Keratinocyte (primary cell): ENCODE measurements around the gene C1orf167. TPM values are rescaled to one million over a fixed set of nuclear protein-coding genes. Genes with fewer than 3 reads are reported as not detected.

Source experiments
- DNase-seq: peaks from one replicate; pipeline ENCODE4 v3.0.0-alpha.2; 2011; ENCODE audit warnings: low read depth, missing footprints, low spot score
- FAIRE-seq: peaks from 2 replicates; lab custom pipeline; 2011; peaks lifted over from hg19 to GRCh38; lab: Jason Lieb, UNC
- H2AFZ ChIP-seq: 2 replicates; pipeline ENCODE4 v1.6.0; 2012; ENCODE audit warnings: low read length, control low read depth, inconsistent platforms; ENCODE audit not compliant: control insufficient read depth
- H3K27ac ChIP-seq: 2 replicates; pipeline ENCODE4 v1.5.1; 2011; ENCODE audit warnings: low read length; ENCODE audit not compliant: control insufficient read depth, insufficient read depth
- H3K27me3 ChIP-seq: 3 replicates; pipeline ENCODE4 v1.6.0; 2011; ENCODE audit warnings: low read length; ENCODE audit not compliant: control insufficient read depth, insufficient read depth; ENCODE audit errors: extremely low read depth
- H3K36me3 ChIP-seq, 2 experiments: 2 replicates in 1 of 2; 3 replicates in 1 of 2; pipeline ENCODE4 v1.5.1; 2011; ENCODE audit warnings: low read length in 2 of 2, mild to moderate bottlenecking in 1 of 2; ENCODE audit not compliant: control insufficient read depth in 2 of 2, insufficient read depth in 2 of 2; ENCODE audit errors: extremely low read depth in 1 of 2
- H3K4me1 ChIP-seq: 3 replicates; pipeline ENCODE4 v1.5.1; 2011; ENCODE audit warnings: low read length; ENCODE audit not compliant: control insufficient read depth, insufficient read depth; ENCODE audit errors: extremely low read depth
- H3K4me2 ChIP-seq: 3 replicates; pipeline ENCODE4 v1.6.0; 2011; ENCODE audit warnings: low read depth, low read length; ENCODE audit not compliant: control insufficient read depth, insufficient read depth; ENCODE audit errors: extremely low read depth
- H3K4me3 ChIP-seq, 3 experiments: fragments of 200-600 bp in 1 of 3; sonication (generic) in 1 of 3; 2 replicates in 2 of 3; 3 replicates in 1 of 3; pipeline ENCODE4 v1.5.1; 2011 to 2016; ENCODE audit warnings: low read length in 3 of 3, mild to moderate bottlenecking in 3 of 3, control low read depth in 2 of 3, inconsistent platforms in 1 of 3, low read depth in 1 of 3, mixed read lengths in 1 of 3, mixed run types in 1 of 3, moderate library complexity in 1 of 3; ENCODE audit not compliant: control insufficient read depth in 2 of 3, insufficient read depth in 2 of 3; ENCODE audit errors: extremely low read depth in 1 of 3
- H3K79me2 ChIP-seq: 2 replicates; pipeline ENCODE4 v1.6.0; 2012; ENCODE audit warnings: low read length; ENCODE audit not compliant: control insufficient read depth, insufficient read depth
- H3K9ac ChIP-seq: 3 replicates; pipeline ENCODE4 v1.6.0; 2011; ENCODE audit warnings: low read length; ENCODE audit not compliant: control insufficient read depth, insufficient read depth; ENCODE audit errors: extremely low read depth
- H3K9me1 ChIP-seq: 3 replicates; pipeline ENCODE4 v1.6.0; 2011; ENCODE audit warnings: low read length; ENCODE audit not compliant: control insufficient read depth, insufficient read depth; ENCODE audit errors: extremely low read depth
- H3K9me3 ChIP-seq: 2 replicates; pipeline ENCODE4 v1.5.1; 2012; ENCODE audit warnings: low read depth, low read length; ENCODE audit not compliant: control insufficient read depth
- H4K20me1 ChIP-seq: 3 replicates; pipeline ENCODE4 v1.6.0; 2011; ENCODE audit warnings: low read length; ENCODE audit not compliant: control insufficient read depth, insufficient read depth; ENCODE audit errors: extremely low read depth
- CTCF ChIP-seq, 3 experiments: IDR thresholded peaks in 1 of 3; conservative IDR thresholded peaks in 1 of 3; optimal IDR thresholded peaks in 1 of 3; 2 replicates in 2 of 3; 3 replicates in 1 of 3; pipeline versions ENCODE3 to v1.5.1; 2011; ENCODE audit warnings: low read length in 3 of 3, mild to moderate bottlenecking in 3 of 3, moderate library complexity in 2 of 3, control low read depth in 1 of 3, inconsistent platforms in 1 of 3; ENCODE audit not compliant: insufficient read depth in 2 of 3; ENCODE audit errors: extremely low read depth in 1 of 3
- EZH2 ChIP-seq: IDR thresholded peaks from one replicate; pipeline ENCODE4 v1.6.1; 2012; ENCODE audit warnings: inconsistent platforms, mild to moderate bottlenecking, low read length, moderate library complexity
- dilution Hi-C: fragments of 300-500 bp; cut with MboI; formaldehyde crosslinking; loops from one replicate; pipeline ENCODE4 v1.7.0; 2020; ENCODE audit warnings: low sequenced_read_pairs; ENCODE audit not compliant: extremely low pct_ligation_motif_present
- polyA plus RNA-seq, 5 experiments: library from polyadenylated mRNA; depleted of rRNA in 3 of 5; stranded (reverse) in 3 of 5; stranded (forward) in 1 of 5; unstranded in 1 of 5; fragments of >200 nt; gene quantifications; 1 replicate in 1 of 5; 2 replicates in 3 of 5; 3 replicates in 1 of 5; pipeline versions ENCODE4 v1.2.1 to v1.2.3, GENCODE V29; 2011 to 2012; ENCODE audit warnings: missing spikeins in 2 of 5, low read depth in 1 of 5, low replicate concordance in 1 of 5

The C1orf167 gene
- polyA plus RNA-seq, 1 donor (not counting 4 experiments of a cell fraction or from before 2014, with no cell fraction given): not detected

- TF ChIP-seq CTCF (optimal IDR thresholded peaks at IDR 0.05 in 1 of 3, IDR thresholded peaks at IDR 0.05 in 1 of 3, conservative IDR thresholded peaks at IDR 0.05 in 1 of 3; ENCODE audit: extremely low read depth in 1 of 3, insufficient read depth in 2 of 3, low read length in 3 of 3) (no peak), EZH2 (no peak)
- Histone ChIP-seq H3K4me1 (no peaks in the 10 kb centered on the region), H3K27ac (no peak overlapping the region), H3K79me2 (no peaks in the 10 kb centered on the region), H3K9me3 (no peaks in the 10 kb centered on the region), H3K4me3 (no peak overlapping the region), H4K20me1 (no peaks in the 10 kb centered on the region), H3K36me3 (no peaks in the 10 kb centered on the region), H3K9me1 (no peaks in the 10 kb centered on the region), H3K27me3 (peaks cover 4% of the 10 kb centered on the region), H2AFZ (no peak overlapping the region), H3K4me2 (no peak overlapping the region), H3K9ac (no peak overlapping the region)
- dilution Hi-C loops: no loop called here
- FAIRE-seq (no peak), DNase-seq (no peak)
Observed at GRCh38 chr1:11771481-11772043, 9.6 kb downstream of the C1orf167 start.

GRCh38 chr1:11772458-11772857 is 10.5 kb downstream of the C1orf167 start:
- dilution Hi-C loops: no loop called here
- Histone ChIP-seq H3K9me3 (no peaks in the 10 kb centered on the region), H4K20me1 (no peaks in the 10 kb centered on the region), H3K4me2 (no peak overlapping the region), H2AFZ (no peak overlapping the region), H3K9ac (no peak overlapping the region), H3K4me3 (no peak overlapping the region), H3K27ac (no peak overlapping the region), H3K27me3 (peaks cover 4% of the 10 kb centered on the region), H3K79me2 (no peaks in the 10 kb centered on the region), H3K9me1 (no peaks in the 10 kb centered on the region), H3K4me1 (no peaks in the 10 kb centered on the region), H3K36me3 (no peaks in the 10 kb centered on the region)
- FAIRE-seq (no peak), DNase-seq (no peak)
- TF ChIP-seq CTCF (optimal IDR thresholded peaks at IDR 0.05 in 1 of 3, IDR thresholded peaks at IDR 0.05 in 1 of 3, conservative IDR thresholded peaks at IDR 0.05 in 1 of 3; ENCODE audit: extremely low read depth in 1 of 3, insufficient read depth in 2 of 3, low read length in 3 of 3) (no peak), EZH2 (no peak)
